ENCODE results near the gene MEOX2. TPM values are rescaled to one million over a fixed set of nuclear protein-coding genes. Genes with fewer than 3 reads are reported as not detected.

Gene MEOX2
- total RNA-seq, 1 experiment from 2014 or later = not detected

DNA sequence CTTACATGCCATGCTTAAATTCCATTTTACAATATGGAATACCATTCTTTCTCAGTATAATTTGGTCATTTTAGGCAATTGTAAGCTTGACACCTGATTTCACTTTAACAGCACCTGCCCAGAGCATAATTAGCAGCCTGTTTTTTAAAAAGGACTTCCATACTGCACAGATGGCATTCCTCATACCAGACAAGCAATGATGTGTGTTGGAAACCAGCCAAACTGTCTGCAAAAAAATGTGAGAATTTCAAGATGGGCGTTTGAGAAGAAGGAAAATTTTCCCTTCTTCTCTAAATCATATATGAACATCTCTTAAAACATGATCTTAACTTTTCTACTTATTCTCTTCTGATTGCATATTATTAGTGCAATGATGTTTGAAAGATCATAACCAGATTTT lies 84.2 kb downstream of the MEOX2 start:
- no peak for ATAC-seq
- TF ChIP-seq, protein P1, sequence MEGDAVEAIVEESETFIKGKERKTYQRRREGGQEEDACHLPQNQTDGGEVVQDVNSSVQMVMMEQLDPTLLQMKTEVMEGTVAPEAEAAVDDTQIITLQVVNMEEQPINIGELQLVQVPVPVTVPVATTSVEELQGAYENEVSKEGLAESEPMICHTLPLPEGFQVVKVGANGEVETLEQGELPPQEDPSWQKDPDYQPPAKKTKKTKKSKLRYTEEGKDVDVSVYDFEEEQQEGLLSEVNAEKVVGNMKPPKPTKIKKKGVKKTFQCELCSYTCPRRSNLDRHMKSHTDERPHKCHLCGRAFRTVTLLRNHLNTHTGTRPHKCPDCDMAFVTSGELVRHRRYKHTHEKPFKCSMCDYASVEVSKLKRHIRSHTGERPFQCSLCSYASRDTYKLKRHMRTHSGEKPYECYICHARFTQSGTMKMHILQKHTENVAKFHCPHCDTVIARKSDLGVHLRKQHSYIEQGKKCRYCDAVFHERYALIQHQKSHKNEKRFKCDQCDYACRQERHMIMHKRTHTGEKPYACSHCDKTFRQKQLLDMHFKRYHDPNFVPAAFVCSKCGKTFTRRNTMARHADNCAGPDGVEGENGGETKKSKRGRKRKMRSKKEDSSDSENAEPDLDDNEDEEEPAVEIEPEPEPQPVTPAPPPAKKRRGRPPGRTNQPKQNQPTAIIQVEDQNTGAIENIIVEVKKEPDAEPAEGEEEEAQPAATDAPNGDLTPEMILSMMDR (conservative IDR thresholded peaks at IDR 0.05; ENCODE audit: low read depth, low read length) = no peak
- TF ChIP-seq EZH2phosphoT487 (IDR thresholded peaks at IDR 0.05; ENCODE audit: borderline replicate concordance, low read length) = no peak
- no peak for TF ChIP-seq EZH2 (IDR thresholded peaks at IDR 0.05; ENCODE audit: low read length, unreplicated experiment)
- H3K4me1 ChIP-seq (ENCODE audit: insufficient read depth, low read length) = no peaks in the 10 kb centered on the region
- no peak overlapping the region for H3K4me3 ChIP-seq (ENCODE audit: low read length)
- H4K20me1 ChIP-seq (ENCODE audit: low read length) = no peaks in the 10 kb centered on the region
- DNase-seq = no peak
- H3K9ac ChIP-seq (ENCODE audit: low read length) = no peak overlapping the region
- BruUV-seq (replicated peaks) = no TSS peak
- ChIA-PET CTCF (no interaction called here), POLR2A (ENCODE audit: unreplicated experiment) (no interaction called here)
- no peaks in the 10 kb centered on the region for H3K79me2 ChIP-seq (ENCODE audit: low read length)
- H3K36me3 ChIP-seq (ENCODE audit: low read depth, low read length) = no peaks in the 10 kb centered on the region
- H3F3A ChIP-seq (ENCODE audit: low read length, unreplicated experiment) = no peaks in the 10 kb centered on the region
- no peaks in the 10 kb centered on the region for H3K27me3 ChIP-seq (ENCODE audit: low read length)
- no peaks in the 10 kb centered on the region for H3K9me2 ChIP-seq (replicated peaks; ENCODE audit: low read length)
- no peak overlapping the region for H3K27ac ChIP-seq (ENCODE audit: low read length)
- intact Hi-C loops (cut with micrococcal nuclease) = no loop called here
- H3K4me2 ChIP-seq (ENCODE audit: low read length) = no peak overlapping the region
- no peak overlapping the region for H2AFZ ChIP-seq (ENCODE audit: low read length)
- H3K9me3 ChIP-seq (ENCODE audit: low read length) = no peaks in the 10 kb centered on the region

DNA sequence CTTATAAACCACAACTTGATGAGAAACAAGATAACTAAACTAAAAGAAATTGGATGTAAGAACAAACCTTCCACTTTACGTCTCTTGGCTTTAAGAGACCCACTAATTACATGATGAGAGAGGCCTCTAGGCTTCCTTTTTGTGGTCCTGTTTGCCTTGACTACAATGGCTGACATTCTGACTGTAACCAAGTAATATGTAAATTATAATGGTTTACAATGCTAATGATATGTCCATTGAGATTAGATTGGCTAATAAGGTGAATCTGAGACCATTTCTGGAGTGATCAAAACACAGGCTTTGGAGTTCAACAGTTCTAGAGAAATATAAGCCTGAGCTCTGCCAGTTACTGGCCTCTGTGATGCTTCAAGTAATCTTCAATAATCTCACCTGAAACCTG lies 85.3 kb downstream of the MEOX2 start:
- no TSS peak for BruUV-seq (replicated peaks)
- Histone ChIP-seq H3K4me1 (ENCODE audit: insufficient read depth, low read length) (no peaks in the 10 kb centered on the region), H3K9me2 (replicated peaks; ENCODE audit: low read length) (no peaks in the 10 kb centered on the region), H3K4me3 (ENCODE audit: low read length) (no peak overlapping the region), H3K79me2 (ENCODE audit: low read length) (no peaks in the 10 kb centered on the region), H3K9me3 (ENCODE audit: low read length) (no peaks in the 10 kb centered on the region), H3K36me3 (ENCODE audit: low read depth, low read length) (no peaks in the 10 kb centered on the region), H3K27ac (ENCODE audit: low read length) (no peak overlapping the region), H4K20me1 (ENCODE audit: low read length) (no peaks in the 10 kb centered on the region), H2AFZ (ENCODE audit: low read length) (no peak overlapping the region), H3K9ac (ENCODE audit: low read length) (no peak overlapping the region), H3K27me3 (ENCODE audit: low read length) (no peaks in the 10 kb centered on the region), H3K4me2 (ENCODE audit: low read length) (no peak overlapping the region), H3F3A (ENCODE audit: low read length, unreplicated experiment) (no peaks in the 10 kb centered on the region)
- ChIA-PET CTCF (no interaction called here), POLR2A (ENCODE audit: unreplicated experiment) (no interaction called here)
- intact Hi-C loops (cut with micrococcal nuclease) = no loop called here
- ATAC-seq (no peak), DNase-seq (no peak)
- TF ChIP-seq EZH2phosphoT487 (IDR thresholded peaks at IDR 0.05; ENCODE audit: borderline replicate concordance, low read length) = no peak
- no peak for TF ChIP-seq EZH2 (IDR thresholded peaks at IDR 0.05; ENCODE audit: low read length, unreplicated experiment)
- TF ChIP-seq, protein P1 (conservative IDR thresholded peaks at IDR 0.05; ENCODE audit: low read depth, low read length) = no peak

DNA sequence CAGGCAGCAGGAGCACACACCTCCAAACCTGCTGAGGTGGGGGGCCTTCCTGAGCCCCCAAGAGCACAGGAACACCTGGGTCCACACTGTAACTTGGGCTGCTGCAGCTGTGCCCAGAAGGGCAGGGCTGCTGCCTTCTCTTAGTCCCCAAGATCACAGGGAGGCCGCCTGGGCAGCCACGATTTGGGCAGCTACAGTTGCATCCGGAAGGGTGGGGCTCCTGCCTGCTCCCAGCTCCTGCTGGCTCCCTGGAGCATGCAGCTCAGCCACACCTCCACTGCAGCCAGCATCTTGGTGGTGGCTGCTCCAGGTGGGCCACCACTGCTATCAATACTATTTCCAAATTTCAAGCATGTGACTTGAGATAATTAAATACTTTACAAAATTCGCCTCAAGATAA lies 86.2 kb downstream of the MEOX2 start:
- no TSS peak for BruUV-seq (replicated peaks)
- no peak overlapping the region for H3K27ac ChIP-seq (ENCODE audit: low read length)
- ChIA-PET CTCF (no interaction called here), POLR2A (ENCODE audit: unreplicated experiment) (no interaction called here)
- H3K4me2 ChIP-seq (ENCODE audit: low read length) = no peak overlapping the region
- no peaks in the 10 kb centered on the region for H3F3A ChIP-seq (ENCODE audit: low read length, unreplicated experiment)
- no peak for TF ChIP-seq EZH2 (IDR thresholded peaks at IDR 0.05; ENCODE audit: low read length, unreplicated experiment)
- TF ChIP-seq, protein P1 (conservative IDR thresholded peaks at IDR 0.05; ENCODE audit: low read depth, low read length) = no peak
- no peak for TF ChIP-seq EZH2phosphoT487 (IDR thresholded peaks at IDR 0.05; ENCODE audit: borderline replicate concordance, low read length)
- no peaks in the 10 kb centered on the region for H3K27me3 ChIP-seq (ENCODE audit: low read length)
- H4K20me1 ChIP-seq (ENCODE audit: low read length) = no peaks in the 10 kb centered on the region
- no peaks in the 10 kb centered on the region for H3K36me3 ChIP-seq (ENCODE audit: low read depth, low read length)
- no peak overlapping the region for H3K9ac ChIP-seq (ENCODE audit: low read length)
- no peaks in the 10 kb centered on the region for H3K79me2 ChIP-seq (ENCODE audit: low read length)
- H3K9me2 ChIP-seq (replicated peaks; ENCODE audit: low read length) = no peaks in the 10 kb centered on the region
- H3K9me3 ChIP-seq (ENCODE audit: low read length) = no peaks in the 10 kb centered on the region
- DNase-seq (no peak), ATAC-seq (no peak)
- intact Hi-C loops (cut with micrococcal nuclease) = no loop called here
- H3K4me3 ChIP-seq (ENCODE audit: low read length) = no peak overlapping the region
- no peak overlapping the region for H2AFZ ChIP-seq (ENCODE audit: low read length)
- no peaks in the 10 kb centered on the region for H3K4me1 ChIP-seq (ENCODE audit: insufficient read depth, low read length)

Data from PC-3 (cell line).